Smooth muscle cell (in vitro differentiated cells): ENCODE measurements around the gene SIM1. TPM values are rescaled to one million over a fixed set of nuclear protein-coding genes. Genes with fewer than 3 reads are reported as not detected.
A peak's percentile ranks its signal among the peaks of the same experiment; 100 is the strongest.

ENCODE experiments used
- DNase-seq: peaks from one replicate; lab custom pipeline; 2025; ENCODE audit not compliant: unreplicated experiment; lab: John Stamatoyannopoulos, UW
- H2AFZ ChIP-seq: fragments of 200-600 bp; sonication (generic); 2 replicates; pipeline ENCODE4 v1.6.0; 2016; ENCODE audit warnings: antibody characterized with exemption, low read depth, mild to moderate bottlenecking
- H3F3A ChIP-seq: fragments of 200-600 bp; sonication (generic); 2 replicates; pipeline ENCODE4 v1.6.0; 2017; ENCODE audit warnings: antibody characterized with exemption, low read depth
- H3K27ac ChIP-seq: fragments of 200-600 bp; sonication (generic); 2 replicates; pipeline ENCODE4 v1.5.1; 2016; ENCODE audit warnings: low read depth, mild to moderate bottlenecking
- H3K27me3 ChIP-seq: fragments of 200-600 bp; sonication (generic); 2 replicates; pipeline ENCODE4 v1.6.1; 2016; ENCODE audit warnings: low read depth, mild to moderate bottlenecking
- H3K36me3 ChIP-seq: fragments of 200-600 bp; sonication (generic); 2 replicates; pipeline ENCODE4 v1.5.1; 2016; ENCODE audit warnings: low read depth
- H3K4me1 ChIP-seq: fragments of 200-600 bp; sonication (generic); 2 replicates; pipeline ENCODE4 v1.5.1; 2016; ENCODE audit warnings: low read depth
- H3K4me2 ChIP-seq: fragments of 200-600 bp; sonication (generic); 2 replicates; pipeline ENCODE4 v1.6.0; 2016; ENCODE audit warnings: mild to moderate bottlenecking
- H3K4me3 ChIP-seq: fragments of 200-600 bp; sonication (generic); 2 replicates; pipeline ENCODE4 v1.5.1; 2016; ENCODE audit warnings: mild to moderate bottlenecking
- H3K79me2 ChIP-seq: fragments of 200-600 bp; sonication (generic); 2 replicates; pipeline ENCODE4 v1.6.0; 2016; ENCODE audit warnings: low read depth, mild to moderate bottlenecking
- H3K9ac ChIP-seq: fragments of 200-600 bp; sonication (generic); 2 replicates; pipeline ENCODE4 v1.6.0; 2016; ENCODE audit warnings: low read depth
- H3K9me3 ChIP-seq: fragments of 200-600 bp; sonication (generic); replicated peaks from 2 replicates; pipeline ENCODE4 v1.5.1; 2016; ENCODE audit warnings: low read depth
- H4K20me1 ChIP-seq: fragments of 200-600 bp; sonication (generic); 2 replicates; pipeline ENCODE4 v1.6.0; 2016; ENCODE audit warnings: low read depth
- WGBS: methylation state at CpG from one replicate; pipeline ENCODE4 v1.1.7; 2016; ENCODE audit warnings: low lambda C conversion rate; 5-methylcytosine and 5-hydroxymethylcytosine counted together
- polyA plus RNA-seq: library from polyadenylated mRNA; unstranded; fragments of >200 nt; fragmentation: Nextera tagmentation; extraction: Ambion mirVana; gene quantifications from 2 replicates; pipeline ENCODE4 v1.2.1, GENCODE V29; 2016
- total RNA-seq: library from RNA; depleted of rRNA; stranded (reverse); fragments of >200 nt; gene quantifications from 2 replicates; pipeline ENCODE4 v1.2.3, GENCODE V29; 2014
- TF ChIP-seq, protein P1 (sequence below): fragments of 200-600 bp; sonication (generic); IDR thresholded peaks from 2 replicates; pipeline ENCODE4 v1.5.1; 2017; ENCODE audit warnings: borderline replicate concordance, mild to moderate bottlenecking, antibody characterized with exemption; ENCODE audit not compliant: insufficient read depth, poor library complexity, severe bottlenecking

SIM1 gene
- total and polyA plus RNA-seq, 2 experiments from 2014 or later: not detected

DNA sequence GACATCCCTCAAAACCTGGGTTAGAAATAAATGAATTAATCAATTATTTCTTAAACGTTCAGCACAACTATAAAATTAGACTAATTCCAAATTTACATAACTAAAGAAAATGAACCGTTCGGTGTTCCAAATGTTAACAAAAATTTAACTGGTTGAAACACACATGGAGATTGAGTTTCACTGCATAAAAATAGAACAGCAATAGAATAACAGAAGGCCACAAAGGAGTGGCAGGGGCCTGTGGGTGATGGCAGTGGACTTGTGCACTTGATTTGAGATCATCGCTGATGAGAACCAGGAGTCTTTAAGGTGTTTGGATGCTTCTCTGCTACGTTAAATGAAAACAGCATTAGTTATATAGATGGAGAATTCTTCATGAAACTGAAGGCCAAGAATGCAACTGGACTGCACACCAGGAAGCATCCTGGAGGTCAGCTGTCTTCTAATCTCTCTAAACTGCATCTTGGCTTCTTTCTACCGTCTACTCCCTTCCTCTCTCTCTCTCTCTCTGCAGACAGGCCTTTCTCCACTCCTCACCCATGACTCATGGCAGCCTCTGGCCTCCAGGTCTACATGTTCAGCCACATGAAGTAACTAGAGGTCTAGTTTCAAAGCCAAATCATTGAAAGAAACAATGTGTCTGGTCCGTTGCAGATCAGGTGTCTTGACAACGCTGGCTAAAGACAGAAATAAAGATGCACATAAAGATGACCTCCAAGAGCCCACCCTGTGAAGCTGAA, 111.3 kb downstream of the SIM1 start:
- no peaks in the 10 kb centered on the region for H3K9me3 ChIP-seq
- no peaks in the 10 kb centered on the region for H3K79me2 ChIP-seq
- H2AFZ ChIP-seq: no peak overlapping the region
- WGBS: 83% methylated on average over 8 of the region's 8 CpGs
- no peak for DNase-seq
- H3K36me3 ChIP-seq: no peaks in the 10 kb centered on the region
- no peak overlapping the region for H3K27ac ChIP-seq
- peaks cover 4% of the 10 kb centered on the region for H3K4me1 ChIP-seq
- H3K27me3 ChIP-seq: no peaks in the 10 kb centered on the region
- H3F3A ChIP-seq: no peaks in the 10 kb centered on the region
- TF ChIP-seq, protein P1, sequence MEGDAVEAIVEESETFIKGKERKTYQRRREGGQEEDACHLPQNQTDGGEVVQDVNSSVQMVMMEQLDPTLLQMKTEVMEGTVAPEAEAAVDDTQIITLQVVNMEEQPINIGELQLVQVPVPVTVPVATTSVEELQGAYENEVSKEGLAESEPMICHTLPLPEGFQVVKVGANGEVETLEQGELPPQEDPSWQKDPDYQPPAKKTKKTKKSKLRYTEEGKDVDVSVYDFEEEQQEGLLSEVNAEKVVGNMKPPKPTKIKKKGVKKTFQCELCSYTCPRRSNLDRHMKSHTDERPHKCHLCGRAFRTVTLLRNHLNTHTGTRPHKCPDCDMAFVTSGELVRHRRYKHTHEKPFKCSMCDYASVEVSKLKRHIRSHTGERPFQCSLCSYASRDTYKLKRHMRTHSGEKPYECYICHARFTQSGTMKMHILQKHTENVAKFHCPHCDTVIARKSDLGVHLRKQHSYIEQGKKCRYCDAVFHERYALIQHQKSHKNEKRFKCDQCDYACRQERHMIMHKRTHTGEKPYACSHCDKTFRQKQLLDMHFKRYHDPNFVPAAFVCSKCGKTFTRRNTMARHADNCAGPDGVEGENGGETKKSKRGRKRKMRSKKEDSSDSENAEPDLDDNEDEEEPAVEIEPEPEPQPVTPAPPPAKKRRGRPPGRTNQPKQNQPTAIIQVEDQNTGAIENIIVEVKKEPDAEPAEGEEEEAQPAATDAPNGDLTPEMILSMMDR: no peak
- no peak overlapping the region for H3K4me2 ChIP-seq
- no peak overlapping the region for H3K4me3 ChIP-seq
- no peak overlapping the region for H3K9ac ChIP-seq
- no peaks in the 10 kb centered on the region for H4K20me1 ChIP-seq

DNA sequence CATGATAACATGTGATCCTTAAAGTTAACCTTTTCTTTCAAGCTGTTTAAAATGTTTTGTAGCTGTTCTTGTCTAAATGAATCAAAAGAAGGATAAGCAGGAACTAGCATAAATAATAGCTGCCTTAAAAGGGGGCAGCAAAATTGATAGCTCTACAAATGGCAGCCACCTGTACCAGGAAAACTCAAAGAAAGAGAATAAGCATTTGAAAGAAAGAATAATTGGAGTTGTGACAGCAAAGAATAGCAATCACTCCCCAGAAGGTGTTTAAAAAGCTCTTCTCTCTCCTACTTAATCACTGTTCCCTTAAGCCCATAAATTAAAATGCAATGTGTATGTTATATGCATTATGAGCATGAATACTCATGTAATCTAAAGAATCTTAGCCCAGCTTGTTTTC, 114.6 kb downstream of the SIM1 start:
- Histone ChIP-seq H3K79me2 (no peaks in the 10 kb centered on the region), H4K20me1 (no peaks in the 10 kb centered on the region), H3F3A (peaks cover 3% of the 10 kb centered on the region), H3K27ac (no peak overlapping the region), H3K36me3 (no peaks in the 10 kb centered on the region), H3K27me3 (no peaks in the 10 kb centered on the region), H3K4me1 (peaks cover 13% of the 10 kb centered on the region), H3K9ac (no peak overlapping the region), H3K4me3 (no peak overlapping the region), H3K9me3 (no peaks in the 10 kb centered on the region), H2AFZ (no peak overlapping the region), H3K4me2 (no peak overlapping the region)
- DNase-seq: no peak
- TF ChIP-seq, protein P1: no peak

DNA sequence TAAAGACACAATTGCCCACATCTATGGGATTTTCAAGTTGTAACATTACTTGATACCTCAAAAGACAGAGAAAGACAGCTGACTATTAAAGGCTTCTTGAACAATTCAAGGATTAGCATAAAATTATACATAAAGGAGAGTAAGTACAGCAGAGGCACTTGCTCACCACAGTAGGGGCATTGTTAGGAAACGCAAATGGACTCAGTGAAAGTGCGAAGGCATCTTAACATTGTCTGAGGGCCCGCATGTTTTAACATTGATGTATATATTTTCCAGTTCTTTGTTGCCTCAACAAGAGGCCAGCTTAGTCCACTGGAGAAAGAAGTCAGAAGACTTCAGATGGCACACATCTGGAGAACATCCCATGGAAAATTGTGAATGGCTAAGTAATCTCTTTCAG, 115.4 kb downstream of the SIM1 start:
- Histone ChIP-seq H3K9ac (no peak overlapping the region), H3K79me2 (no peaks in the 10 kb centered on the region), H3K4me3 (no peak overlapping the region), H2AFZ (no peak overlapping the region), H3F3A (peaks cover 3% of the 10 kb centered on the region), H3K4me2 (no peak overlapping the region), H4K20me1 (no peaks in the 10 kb centered on the region), H3K4me1 (peaks cover 13% of the 10 kb centered on the region), H3K36me3 (no peaks in the 10 kb centered on the region), H3K27me3 (no peaks in the 10 kb centered on the region), H3K27ac (no peak overlapping the region), H3K9me3 (no peaks in the 10 kb centered on the region)
- TF ChIP-seq, protein P1: no peak
- WGBS: 97% methylated on average over 3 of the region's 3 CpGs
- DNase-seq: no peak

DNA sequence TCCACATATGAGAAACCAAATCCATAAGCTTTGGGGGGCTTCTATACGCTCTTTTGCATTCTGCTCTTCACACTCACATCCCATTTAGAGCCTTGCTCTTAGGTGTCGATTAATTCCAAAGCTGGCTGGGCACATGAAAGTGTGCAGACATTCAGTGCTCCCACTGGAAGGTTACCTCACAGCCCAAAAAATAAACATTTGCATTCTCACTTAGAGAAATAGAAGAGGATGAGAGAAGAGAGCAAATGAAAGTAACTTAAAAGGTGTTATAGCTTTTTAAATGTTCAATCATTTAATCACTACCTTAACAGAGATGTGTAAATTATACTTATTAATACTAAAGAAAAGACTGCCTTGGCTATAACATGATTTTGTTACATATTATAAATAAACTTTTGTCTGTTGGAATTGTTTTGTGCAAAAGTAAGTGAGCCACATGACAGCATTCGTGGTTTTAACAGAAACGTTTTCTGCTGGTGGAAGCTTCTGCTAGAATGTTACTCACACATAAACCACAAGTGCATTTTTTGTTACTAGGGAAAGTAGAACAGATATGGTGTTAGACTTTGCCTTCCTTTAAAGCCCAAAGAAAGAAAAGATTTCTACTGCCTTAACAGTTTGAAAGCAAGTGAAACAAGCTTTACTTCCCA, 116.7 kb downstream of the SIM1 start:
- Histone ChIP-seq H3F3A (peaks cover 3% of the 10 kb centered on the region), H3K9ac (no peak overlapping the region), H4K20me1 (no peaks in the 10 kb centered on the region), H3K36me3 (no peaks in the 10 kb centered on the region), H3K4me2 (peak overlapping the region; percentile 77), H3K4me1 (peaks cover 13% of the 10 kb centered on the region), H3K79me2 (no peaks in the 10 kb centered on the region), H2AFZ (no peak overlapping the region), H3K9me3 (no peaks in the 10 kb centered on the region), H3K27ac (peak overlapping the region; percentile 50), H3K4me3 (peak overlapping the region; percentile 0), H3K27me3 (no peaks in the 10 kb centered on the region)
- no peak for DNase-seq
- TF ChIP-seq, protein P1: no peak
- WGBS: 36% methylated on average over 4 of the region's 4 CpGs
